COLO829 (cell line): ENCODE results near the gene PLA2G4B.
A peak's percentile ranks its signal among the peaks of the same experiment; 100 is the strongest.

Source experiments
- DNase-seq: peaks from one replicate; pipeline ENCODE4 v3.0.0; 2012; ENCODE audit warnings: low spot score

Gene PLA2G4B

GRCh38 chr15:41809526-41810220 is 29.0 kb upstream of the PLA2G4B start:
- no peak for DNase-seq

GRCh38 chr15:41810651-41811431 is 27.8 kb upstream of the PLA2G4B start:
- DNase-seq, result no peak

GRCh38 chr15:41811432-41812195 is 27.0 kb upstream of the PLA2G4B start:
- DNase-seq, result peak; percentile 58

GRCh38 chr15:41812820-41813375 is 25.7 kb upstream of the PLA2G4B start:
- no peak for DNase-seq

- DNase-seq, result no peak
These were observed 25.2 kb upstream of the PLA2G4B start for GRCh38 chr15:41813426-41813825.

- DNase-seq, result no peak
These were observed 24.1 kb upstream of the PLA2G4B start for GRCh38 chr15:41814534-41814933.

GRCh38 chr15:41816788-41817187 is 21.9 kb upstream of the PLA2G4B start:
- no peak for DNase-seq

GRCh38 chr15:41817327-41817726 is 21.3 kb upstream of the PLA2G4B start:
- DNase-seq, result no peak

GRCh38 chr15:41817781-41818180 is 20.9 kb upstream of the PLA2G4B start:
- DNase-seq, result no peak

GRCh38 chr15:41819455-41820050 is 19.1 kb upstream of the PLA2G4B start:
- DNase-seq, result no peak

GRCh38 chr15:41820791-41821423 is 17.7 kb upstream of the PLA2G4B start:
- DNase-seq, result no peak

- DNase-seq, result no peak
These were observed 16.8 kb upstream of the PLA2G4B start for GRCh38 chr15:41821831-41822230.

- DNase-seq, result no peak
These were observed 16.2 kb upstream of the PLA2G4B start for GRCh38 chr15:41822471-41822870.

GRCh38 chr15:41822957-41823356 is 15.7 kb upstream of the PLA2G4B start:
- no peak for DNase-seq

GRCh38 chr15:41823502-41823901 is 15.1 kb upstream of the PLA2G4B start:
- DNase-seq, result no peak

GRCh38 chr15:41824062-41824745 is 14.4 kb upstream of the PLA2G4B start:
- no peak for DNase-seq

GRCh38 chr15:41825145-41825544 is 13.5 kb upstream of the PLA2G4B start:
- no peak for DNase-seq

- DNase-seq, result no peak
These were observed 12.8 kb upstream of the PLA2G4B start for GRCh38 chr15:41825572-41826535.

- no peak for DNase-seq
These were observed 11.3 kb upstream of the PLA2G4B start for GRCh38 chr15:41827290-41827879.
